Loucy (cell line): ENCODE measurements around the gene DIRAS1.

Source experiments
- H2AFZ ChIP-seq: fragments of 200-600 bp; sonication (generic); 2 replicates; pipeline ENCODE4 v1.6.0; 2016; ENCODE audit warnings: antibody characterized with exemption, mild to moderate bottlenecking, low read length, moderate library complexity
- H3F3A ChIP-seq: fragments of 200-600 bp; 2 replicates; pipeline ENCODE4 v1.6.0; 2016; ENCODE audit warnings: antibody characterized with exemption, low read depth, mild to moderate bottlenecking
- H3K27me3 ChIP-seq: fragments of 200-600 bp; sonication (generic); 2 replicates; pipeline ENCODE4 v1.6.1; 2014; ENCODE audit warnings: low read length, mild to moderate bottlenecking; ENCODE audit not compliant: insufficient read depth, poor library complexity, severe bottlenecking
- H3K36me3 ChIP-seq: fragments of 200-600 bp; sonication (generic); 2 replicates; pipeline ENCODE4 v1.6.1; 2016; ENCODE audit warnings: low read length; ENCODE audit not compliant: insufficient read depth
- H3K4me1 ChIP-seq: fragments of 200-600 bp; sonication (generic); 2 replicates; pipeline ENCODE4 v1.5.1; 2014; ENCODE audit warnings: low read length, mild to moderate bottlenecking; ENCODE audit not compliant: insufficient read depth, poor library complexity, severe bottlenecking
- H3K4me2 ChIP-seq: fragments of 200-600 bp; sonication (generic); 2 replicates; pipeline ENCODE4 v1.6.0; 2014; ENCODE audit warnings: antibody characterized with exemption, low read length, low read depth, mild to moderate bottlenecking; ENCODE audit not compliant: poor library complexity, severe bottlenecking
- H3K4me3 ChIP-seq: fragments of 200-600 bp; sonication (generic); 2 replicates; pipeline ENCODE4 v1.5.1; 2014; ENCODE audit warnings: low read length, mild to moderate bottlenecking, mixed read lengths; ENCODE audit not compliant: poor library complexity, severe bottlenecking
- H3K79me2 ChIP-seq: fragments of 200-600 bp; sonication (generic); 2 replicates; pipeline ENCODE4 v1.6.1; 2014; ENCODE audit warnings: low read length; ENCODE audit not compliant: insufficient read depth
- H3K9ac ChIP-seq: fragments of 200-600 bp; sonication (generic); 2 replicates; pipeline ENCODE4 v1.6.0; 2014; ENCODE audit warnings: mild to moderate bottlenecking, low read depth, low read length, moderate library complexity; ENCODE audit not compliant: poor library complexity, severe bottlenecking
- H3K9me2 ChIP-seq: fragments of 200-600 bp; sonication (generic); replicated peaks from 2 replicates; pipeline ENCODE4 v1.6.1; 2016; ENCODE audit warnings: low read depth, low read length, mixed read lengths
- H3K9me3 ChIP-seq: fragments of 200-600 bp; sonication (generic); 2 replicates; pipeline ENCODE4 v1.6.1; 2014; ENCODE audit warnings: mild to moderate bottlenecking, antibody characterized with exemption, low read length, low read depth; ENCODE audit not compliant: insufficient read depth
- H4K20me1 ChIP-seq: fragments of 200-600 bp; sonication (generic); 2 replicates; pipeline ENCODE4 v1.6.0; 2014; ENCODE audit warnings: antibody characterized with exemption, low read length, mild to moderate bottlenecking; ENCODE audit not compliant: insufficient read depth, poor library complexity, severe bottlenecking
- EZH2phosphoT487 ChIP-seq: fragments of 200-600 bp; IDR thresholded peaks from 2 replicates; pipeline ENCODE4 v1.6.1; 2018; ENCODE audit warnings: antibody characterized with exemption, mild to moderate bottlenecking, moderate library complexity, borderline replicate concordance
- TF ChIP-seq, protein P1 (sequence below): fragments of 200-600 bp; sonication (generic); conservative IDR thresholded peaks from 2 replicates; pipeline ENCODE4 v1.5.1; 2014; ENCODE audit warnings: mild to moderate bottlenecking, antibody characterized with exemption, low read length

The DIRAS1 gene

GRCh38 chr19:2717638-2718541 lies 3.3 kb downstream of the DIRAS1 start:
- Histone ChIP-seq H2AFZ (no peak overlapping the region), H3K4me1 (no peaks in the 10 kb centered on the region), H3K79me2 (no peaks in the 10 kb centered on the region), H3F3A (no peaks in the 10 kb centered on the region), H3K36me3 (no peaks in the 10 kb centered on the region), H3K4me3 (no peak overlapping the region), H3K4me2 (no peak overlapping the region), H4K20me1 (no peaks in the 10 kb centered on the region), H3K27me3 (no peaks in the 10 kb centered on the region), H3K9me2 (no peaks in the 10 kb centered on the region), H3K9me3 (peaks cover 5% of the 10 kb centered on the region; the same call in 1 of the 2 replicates), H3K9ac (no peak overlapping the region)
- no peak for TF ChIP-seq EZH2phosphoT487
- TF ChIP-seq, protein P1, sequence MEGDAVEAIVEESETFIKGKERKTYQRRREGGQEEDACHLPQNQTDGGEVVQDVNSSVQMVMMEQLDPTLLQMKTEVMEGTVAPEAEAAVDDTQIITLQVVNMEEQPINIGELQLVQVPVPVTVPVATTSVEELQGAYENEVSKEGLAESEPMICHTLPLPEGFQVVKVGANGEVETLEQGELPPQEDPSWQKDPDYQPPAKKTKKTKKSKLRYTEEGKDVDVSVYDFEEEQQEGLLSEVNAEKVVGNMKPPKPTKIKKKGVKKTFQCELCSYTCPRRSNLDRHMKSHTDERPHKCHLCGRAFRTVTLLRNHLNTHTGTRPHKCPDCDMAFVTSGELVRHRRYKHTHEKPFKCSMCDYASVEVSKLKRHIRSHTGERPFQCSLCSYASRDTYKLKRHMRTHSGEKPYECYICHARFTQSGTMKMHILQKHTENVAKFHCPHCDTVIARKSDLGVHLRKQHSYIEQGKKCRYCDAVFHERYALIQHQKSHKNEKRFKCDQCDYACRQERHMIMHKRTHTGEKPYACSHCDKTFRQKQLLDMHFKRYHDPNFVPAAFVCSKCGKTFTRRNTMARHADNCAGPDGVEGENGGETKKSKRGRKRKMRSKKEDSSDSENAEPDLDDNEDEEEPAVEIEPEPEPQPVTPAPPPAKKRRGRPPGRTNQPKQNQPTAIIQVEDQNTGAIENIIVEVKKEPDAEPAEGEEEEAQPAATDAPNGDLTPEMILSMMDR, result no peak

GRCh38 chr19:2716722-2717637 lies 4.2 kb downstream of the DIRAS1 start:
- H3K4me3 ChIP-seq, result no peak overlapping the region
- H3K9me3 ChIP-seq, result peaks cover 5% of the 10 kb centered on the region; the same call in 1 of the 2 replicates
- no peak overlapping the region for H2AFZ ChIP-seq
- H3K4me2 ChIP-seq, result no peak overlapping the region
- H3K9me2 ChIP-seq, result no peaks in the 10 kb centered on the region
- no peak overlapping the region for H3K9ac ChIP-seq
- no peaks in the 10 kb centered on the region for H3K36me3 ChIP-seq
- no peaks in the 10 kb centered on the region for H3K79me2 ChIP-seq
- no peaks in the 10 kb centered on the region for H3F3A ChIP-seq
- H4K20me1 ChIP-seq, result no peaks in the 10 kb centered on the region
- H3K4me1 ChIP-seq, result no peaks in the 10 kb centered on the region
- H3K27me3 ChIP-seq, result no peaks in the 10 kb centered on the region
- TF ChIP-seq, protein P1, result no peak
- no peak for TF ChIP-seq EZH2phosphoT487

GRCh38 chr19:2716275-2716650 lies 4.9 kb downstream of the DIRAS1 start:
- Histone ChIP-seq H2AFZ (no peak overlapping the region), H3K36me3 (no peaks in the 10 kb centered on the region), H3K4me3 (no peak overlapping the region), H3K4me1 (no peaks in the 10 kb centered on the region), H3K4me2 (no peak overlapping the region), H3K9ac (no peak overlapping the region), H3K27me3 (no peaks in the 10 kb centered on the region), H3K79me2 (no peaks in the 10 kb centered on the region), H3K9me3 (peaks cover 5% of the 10 kb centered on the region; the same call in 1 of the 2 replicates), H3F3A (no peaks in the 10 kb centered on the region), H3K9me2 (no peaks in the 10 kb centered on the region), H4K20me1 (no peaks in the 10 kb centered on the region)
- TF ChIP-seq EZH2phosphoT487, result no peak
- TF ChIP-seq, protein P1, result no peak
